Measurements from ENCODE around the gene NCAN. TPM values are rescaled to one million over a fixed set of nuclear protein-coding genes. Genes with fewer than 3 reads are reported as not detected.

NCAN gene
- total RNA-seq, 1 donor from 2014 or later: not detected

DNA sequence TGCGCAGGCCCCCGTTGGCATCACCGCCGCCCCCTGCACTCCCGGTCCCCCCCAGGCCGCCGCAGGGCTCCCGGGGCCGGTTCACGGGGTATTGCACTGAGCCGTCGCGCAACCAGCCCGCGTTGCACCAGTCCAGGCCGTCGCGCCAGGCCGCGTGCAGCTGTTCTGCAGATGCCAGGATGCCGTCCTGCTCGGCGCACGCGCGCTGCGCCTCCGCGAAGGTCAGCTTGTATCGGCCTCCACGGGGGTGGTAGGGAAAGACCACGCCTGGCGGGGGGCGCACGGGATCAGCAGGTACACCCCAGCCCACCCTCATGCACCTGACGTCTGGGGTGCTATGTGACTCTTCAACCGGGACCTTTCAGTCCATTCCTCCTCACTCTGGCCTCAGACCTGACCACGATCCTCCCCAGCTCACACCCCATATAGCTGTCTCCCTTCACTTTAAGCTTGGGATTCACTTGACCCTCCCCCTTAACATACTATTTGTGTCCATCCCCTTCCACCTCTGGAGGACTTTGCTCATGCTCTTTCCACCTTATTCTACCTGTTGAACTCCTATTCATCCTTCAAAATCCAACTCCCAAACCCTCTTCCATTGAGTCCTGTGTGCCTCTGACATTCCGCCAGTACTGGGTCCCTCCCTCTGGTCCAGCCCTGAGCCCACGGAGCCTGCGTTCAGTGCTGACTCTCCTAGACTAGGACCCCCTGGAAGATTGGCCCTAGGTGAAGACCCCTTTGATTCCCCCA lies 47.0 kb downstream of the NCAN start:
- DNase-seq (ENCODE audit: low read depth in 2 of 2): no peak

DNA sequence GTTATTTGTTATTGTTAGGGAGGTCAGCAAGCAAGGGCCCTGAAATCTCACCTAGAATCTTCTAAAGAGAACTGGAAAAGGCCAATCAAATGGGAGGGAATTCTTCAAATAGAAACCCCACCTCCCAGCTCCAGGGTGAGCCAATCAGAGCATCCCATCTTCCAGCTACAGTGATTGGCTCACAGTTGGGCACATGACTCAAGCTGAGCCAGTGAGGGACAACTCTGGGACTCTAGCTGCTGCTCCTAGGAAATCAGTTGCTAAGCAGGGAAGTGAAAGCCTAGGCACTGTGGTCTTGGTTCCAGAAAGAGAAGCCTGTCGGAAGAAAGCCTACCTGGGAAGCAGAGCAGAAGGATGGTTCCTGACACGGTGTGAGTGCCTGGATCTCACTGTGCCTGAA lies 48.0 kb downstream of the NCAN start:
- DNase-seq (ENCODE audit: low read depth in 2 of 2): peak; percentile 10 to 36

DNA sequence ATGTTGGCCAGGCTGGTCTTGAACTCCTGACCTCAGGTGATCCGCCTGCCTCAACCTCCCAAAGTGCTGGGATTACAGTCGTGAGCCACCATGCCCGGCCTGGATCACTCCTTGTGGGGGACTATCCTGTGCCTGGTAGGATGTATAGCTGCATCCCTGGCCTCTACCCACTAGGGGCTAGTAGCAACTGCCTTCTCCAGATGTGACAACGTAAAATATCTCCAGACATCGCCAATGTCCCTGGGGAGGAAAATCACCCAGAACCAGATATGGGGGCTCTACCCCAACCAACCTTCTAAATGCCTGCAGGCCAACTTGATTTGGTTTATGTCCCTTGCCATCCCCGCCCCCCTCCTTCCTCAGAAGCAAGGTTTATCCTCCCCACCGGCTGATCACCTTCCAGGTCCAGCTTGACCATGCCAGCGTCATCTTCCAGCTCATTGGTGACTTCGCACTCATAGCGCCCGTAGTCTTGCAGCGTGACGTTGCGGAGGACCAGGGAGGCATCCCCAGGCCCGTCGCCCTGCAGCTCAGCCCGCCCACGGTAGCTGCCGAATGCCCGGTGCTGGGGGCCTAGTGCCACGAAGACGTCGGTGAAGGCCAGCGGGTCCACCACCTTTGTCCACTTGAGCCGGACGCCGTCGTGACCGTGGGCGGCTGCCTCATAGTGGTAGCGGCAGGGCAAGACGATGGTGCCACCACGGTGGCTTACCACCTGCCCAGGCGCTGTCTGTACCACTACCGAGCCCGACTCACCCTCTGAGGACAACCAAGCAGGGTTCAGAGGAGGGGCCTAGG lies 48.9 kb downstream of the NCAN start:
- DNase-seq (ENCODE audit: low read depth in 2 of 2): no peak

- no peak for DNase-seq (ENCODE audit: low read depth in 2 of 2)
Measured at GRCh38 chr19:19261350-19262189, 49.8 kb downstream of the NCAN start.

- DNase-seq (ENCODE audit: low read depth in 2 of 2): no peak
Measured at GRCh38 chr19:19262190-19263057, 50.7 kb downstream of the NCAN start.

DNA sequence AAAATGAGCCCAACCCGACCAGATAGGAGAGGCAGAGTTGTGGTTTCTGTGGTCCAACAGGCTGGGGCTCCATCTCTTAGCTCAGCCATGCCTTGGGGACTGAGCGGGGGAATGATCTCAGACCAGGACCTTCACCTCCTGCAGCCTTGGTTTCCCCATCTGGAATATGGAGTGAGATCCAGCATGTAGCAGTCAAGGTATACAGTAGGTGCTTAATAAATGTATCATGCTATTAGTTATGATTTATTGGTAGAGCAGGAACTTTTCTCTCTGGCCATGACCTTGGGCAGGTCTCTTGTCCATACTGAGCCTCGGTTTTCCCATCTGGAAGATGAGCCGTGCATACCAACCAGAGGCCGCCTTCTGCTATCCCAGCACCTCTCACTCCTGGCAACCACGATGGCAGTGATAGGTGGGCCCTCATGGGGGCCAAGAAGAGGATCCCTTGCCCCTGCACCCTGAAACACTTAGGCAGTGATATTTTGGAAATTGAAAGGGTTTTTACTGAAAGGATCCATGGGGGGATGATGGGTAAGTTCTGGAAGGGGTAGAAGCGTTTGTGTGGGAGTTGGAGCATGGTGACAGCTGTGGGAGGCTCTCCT lies 52.2 kb downstream of the NCAN start:
- DNase-seq (ENCODE audit: low read depth in 2 of 2): no peak

- DNase-seq (ENCODE audit: low read depth in 2 of 2): no peak
Measured at GRCh38 chr19:19267305-19267704, 55.5 kb downstream of the NCAN start.

- no peak for DNase-seq (ENCODE audit: low read depth in 2 of 2)
Measured at GRCh38 chr19:19268453-19269385, 57.0 kb downstream of the NCAN start.

- DNase-seq (ENCODE audit: low read depth in 2 of 2): no peak
Measured at GRCh38 chr19:19269952-19270694, 58.4 kb downstream of the NCAN start.

DNA sequence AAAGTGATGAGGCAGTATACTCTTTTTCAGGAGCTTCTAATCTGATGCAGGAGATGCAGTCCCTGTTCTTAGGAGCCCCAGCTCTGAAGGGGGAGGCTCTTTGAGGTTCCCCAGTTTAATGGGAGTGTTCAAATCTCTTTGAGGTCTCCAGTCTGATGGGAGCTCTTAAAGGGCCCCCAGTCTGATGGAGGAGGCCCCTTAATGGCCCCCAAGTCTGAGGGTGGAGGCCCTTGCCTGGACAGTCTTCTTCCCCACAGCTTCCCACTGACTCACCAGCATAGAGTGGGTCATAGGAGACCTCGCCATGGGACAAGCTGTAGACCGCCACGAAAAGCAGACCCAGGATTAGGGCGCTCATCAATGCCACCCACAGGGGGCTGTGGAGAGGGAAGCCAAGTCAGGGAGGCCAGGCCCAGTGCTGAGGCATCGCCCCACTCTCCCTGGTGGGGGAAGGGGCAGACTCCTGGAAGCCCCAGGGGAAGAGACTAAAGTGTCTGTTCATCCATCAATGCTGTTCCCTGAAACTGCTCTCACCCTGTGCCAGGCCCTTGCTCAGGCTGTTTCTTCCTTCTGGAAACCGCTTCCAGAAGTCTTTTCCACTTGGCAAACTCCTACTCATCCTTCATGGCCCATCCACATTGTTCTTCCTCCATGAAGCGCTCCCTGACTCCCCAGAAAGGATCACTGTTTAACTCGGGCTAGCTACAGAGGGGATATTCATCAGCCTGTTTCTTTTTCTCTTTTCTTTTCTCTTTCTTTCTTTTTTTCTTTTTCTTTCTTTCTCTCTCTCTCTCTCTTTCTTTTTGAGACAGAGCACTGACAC lies 59.2 kb downstream of the NCAN start:
- DNase-seq (ENCODE audit: low read depth in 2 of 2): no peak

GRCh38 chr19:19271828-19272599 lies 60.3 kb downstream of the NCAN start:
- DNase-seq (ENCODE audit: low read depth in 2 of 2): no peak

GRCh38 chr19:19274146-19274545 lies 62.4 kb downstream of the NCAN start:
- DNase-seq (ENCODE audit: low read depth in 2 of 2): no peak

- no peak for DNase-seq (ENCODE audit: low read depth in 2 of 2)
Measured at GRCh38 chr19:19274716-19275565, 63.2 kb downstream of the NCAN start.

- DNase-seq (ENCODE audit: low read depth in 2 of 2): no peak
Measured at GRCh38 chr19:19276386-19276785, 64.6 kb downstream of the NCAN start.

- no peak for DNase-seq (ENCODE audit: low read depth in 2 of 2)
Measured at GRCh38 chr19:19276851-19277250, 65.1 kb downstream of the NCAN start.

- DNase-seq (ENCODE audit: low read depth in 2 of 2): no peak
Measured at GRCh38 chr19:19278315-19278714, 66.6 kb downstream of the NCAN start.

All from lung microvascular endothelial cell (primary cell).